CD8-positive, alpha-beta memory T cell (primary cell): Measurements from ENCODE around the gene SHROOM3. TPM values are rescaled to one million over a fixed set of nuclear protein-coding genes. Genes with fewer than 3 reads are reported as not detected.

Experiments
- CTCF ChIA-PET: fragments of 350-600 bp; sonication (Branson Sonifier 250); formaldehyde crosslinking; loops from one replicate; lab custom pipeline; 2021; ENCODE audit warnings: antibody characterized with exemption; lab: Charles Lee
- POLR2A ChIA-PET: fragments of 350-600 bp; sonication (Branson Sonifier 250); formaldehyde crosslinking; loops from one replicate; lab custom pipeline; 2021; ENCODE audit warnings: antibody characterized with exemption; lab: Charles Lee
- DNase-seq, 5 donors: peaks; one replicate each; pipeline versions ENCODE4 v3.0.0 to v3.0.0-alpha.2; 2020 to 2022; ENCODE audit warnings: mixed read lengths in 1 of 5
- H3K27ac ChIP-seq: one replicate; pipeline ENCODE4 v1.7.0; 2013; ENCODE audit warnings: low read depth, mild to moderate bottlenecking, low read length, moderate library complexity
- H3K27me3 ChIP-seq: 2 replicates; pipeline ENCODE4 v1.7.0; 2013; ENCODE audit warnings: low read length, mild to moderate bottlenecking; ENCODE audit not compliant: insufficient read depth, poor library complexity, severe bottlenecking
- H3K36me3 ChIP-seq: 2 replicates; pipeline ENCODE4 v1.7.0; 2013; ENCODE audit warnings: mild to moderate bottlenecking, low read length, moderate library complexity; ENCODE audit not compliant: insufficient read depth
- H3K4me1 ChIP-seq: 2 replicates; pipeline ENCODE4 v1.7.0; 2013; ENCODE audit warnings: mild to moderate bottlenecking, low read length, moderate library complexity; ENCODE audit not compliant: insufficient read depth
- H3K4me3 ChIP-seq: 2 replicates; pipeline ENCODE4 v1.7.0; 2013; ENCODE audit warnings: mild to moderate bottlenecking, low read length
- H3K9me3 ChIP-seq: 2 replicates; pipeline ENCODE4 v1.7.0; 2013; ENCODE audit warnings: mild to moderate bottlenecking, low read length
- H3K27ac Mint-ChIP-seq, 8 donors: one replicate each; pipeline ENCODE4 v1.8.0; 2020 to 2021; ENCODE audit warnings: mixed read lengths in 8 of 8, mild to moderate bottlenecking in 6 of 8, inconsistent platforms in 3 of 8, moderate library complexity in 3 of 8
- H3K27me3 Mint-ChIP-seq, 2 donors: one replicate each; pipeline ENCODE4 v1.8.0; 2020 to 2021; ENCODE audit warnings: mixed read lengths in 2 of 2, mild to moderate bottlenecking in 1 of 2, moderate library complexity in 1 of 2
- H3K36me3 Mint-ChIP-seq, 3 donors: one replicate each; pipeline ENCODE4 v1.8.0; 2020 to 2021; ENCODE audit warnings: mixed read lengths in 3 of 3, inconsistent platforms in 1 of 3, mild to moderate bottlenecking in 1 of 3
- H3K4me1 Mint-ChIP-seq, 3 donors: one replicate each; pipeline ENCODE4 v1.8.0; 2020 to 2021; ENCODE audit warnings: mixed read lengths in 3 of 3, inconsistent platforms in 1 of 3, mild to moderate bottlenecking in 1 of 3
- H3K4me3 Mint-ChIP-seq, 7 donors: one replicate each; pipeline ENCODE4 v1.8.0; 2020 to 2021; ENCODE audit warnings: mixed read lengths in 7 of 7, mild to moderate bottlenecking in 6 of 7, moderate library complexity in 4 of 7, inconsistent platforms in 2 of 7
- H3K9me3 Mint-ChIP-seq, 5 donors: one replicate each; pipeline ENCODE4 v1.8.0; 2020 to 2022; ENCODE audit warnings: mixed read lengths in 5 of 5, mild to moderate bottlenecking in 3 of 5, moderate library complexity in 2 of 5, inconsistent platforms in 1 of 5
- polyA plus RNA-seq: library from polyadenylated mRNA; unstranded; fragments of 300-500 nt; fragmentation: Illumina TruSeq; gene quantifications from one replicate; pipeline ENCODE4 v1.2.3, GENCODE V29; 2021
- total RNA-seq, 2 experiments: library from RNA; stranded (reverse); gene quantifications; one replicate each; pipeline ENCODE4 v1.2.3, GENCODE V29; 2021

SHROOM3 gene
- total and polyA plus RNA-seq, 3 experiments from 2014 or later: not detected

DNA sequence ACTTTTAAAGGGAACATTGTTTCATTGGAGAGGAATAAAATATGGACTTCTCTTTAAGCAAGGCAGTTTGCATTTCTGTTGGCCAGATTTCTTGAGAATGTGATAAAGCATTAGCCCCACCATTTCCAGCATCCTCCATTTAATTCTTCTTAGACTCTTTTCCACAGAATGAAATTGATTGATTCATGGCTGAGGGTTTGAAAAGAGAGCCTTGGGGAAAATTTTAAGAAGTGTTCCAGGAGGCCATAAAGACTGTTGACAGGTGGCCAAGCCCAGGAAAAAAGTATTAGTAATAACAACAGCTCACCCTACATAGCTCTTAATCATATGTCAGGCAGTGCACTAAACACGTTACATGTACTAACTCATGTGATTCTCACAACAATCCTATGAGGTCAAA lies 53.4 kb downstream of the SHROOM3 start:
- Histone ChIP-seq H3K27ac (no peak overlapping the region), H3K27me3 (no peaks in the 10 kb centered on the region), H3K4me1 (no peaks in the 10 kb centered on the region), H3K4me3 (no peak overlapping the region), H3K9me3 (no peaks in the 10 kb centered on the region), H3K36me3 (no peaks in the 10 kb centered on the region)
- Mint-ChIP-seq H3K4me3 (no peak overlapping the region), H3K4me1 (no peaks in the 10 kb centered on the region), H3K27ac (no peak overlapping the region), H3K9me3 (no peaks in the 10 kb centered on the region), H3K36me3 (no peaks in the 10 kb centered on the region), H3K27me3 (peaks cover 2 to 18% of the 10 kb centered on the region in 2 donors)
- ChIA-PET POLR2A (no interaction called here), CTCF (no interaction called here)
- DNase-seq: no peak

DNA sequence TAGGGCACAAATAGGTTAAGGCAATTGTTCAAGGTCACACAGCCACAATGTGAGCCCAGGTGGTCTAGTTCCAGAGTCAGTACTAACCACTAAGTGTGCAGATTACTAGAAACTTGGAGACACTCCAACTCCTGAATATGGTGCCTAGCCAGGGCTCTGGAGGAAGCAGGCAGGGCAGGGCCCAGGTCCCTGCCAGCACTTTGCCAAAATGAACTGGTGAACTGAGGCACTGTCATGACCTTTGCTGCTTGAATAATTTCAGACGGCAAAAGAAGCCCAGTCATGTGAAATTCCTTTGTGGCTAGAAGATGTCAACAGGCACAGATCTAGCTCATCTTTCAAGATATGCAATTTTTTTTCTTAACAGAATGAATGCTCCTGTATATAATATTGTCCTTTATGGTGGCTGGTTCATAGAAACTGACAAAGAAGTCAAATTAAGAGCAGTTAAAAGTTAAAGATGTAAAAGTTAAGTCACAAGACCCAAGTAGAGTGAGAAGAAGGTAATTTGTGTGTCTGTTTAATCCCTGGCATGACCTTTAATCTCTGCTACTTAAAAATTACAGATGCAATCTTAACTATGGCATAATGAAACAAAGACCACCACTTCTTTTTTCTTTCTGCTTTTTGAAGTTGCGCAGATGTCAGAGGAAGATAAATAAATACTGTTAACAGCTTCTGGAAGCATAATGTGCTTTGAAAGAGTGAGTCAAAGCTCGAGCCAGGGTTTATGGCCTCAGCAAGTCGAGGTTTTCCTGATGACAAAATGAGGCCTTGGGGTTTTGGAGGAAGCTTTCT lies 54.1 kb downstream of the SHROOM3 start:
- Mint-ChIP-seq H3K4me1 (no peaks in the 10 kb centered on the region), H3K4me3 (no peak overlapping the region), H3K36me3 (no peaks in the 10 kb centered on the region), H3K27me3 (peaks cover 2 to 20% of the 10 kb centered on the region in 2 donors), H3K9me3 (no peaks in the 10 kb centered on the region), H3K27ac (no peak overlapping the region)
- POLR2A ChIA-PET: no interaction called here
- Histone ChIP-seq H3K4me1 (no peaks in the 10 kb centered on the region), H3K36me3 (no peaks in the 10 kb centered on the region), H3K9me3 (no peaks in the 10 kb centered on the region), H3K4me3 (no peak overlapping the region), H3K27ac (no peak overlapping the region), H3K27me3 (no peaks in the 10 kb centered on the region)
- no peak for DNase-seq
- CTCF ChIA-PET: no interaction called here

DNA sequence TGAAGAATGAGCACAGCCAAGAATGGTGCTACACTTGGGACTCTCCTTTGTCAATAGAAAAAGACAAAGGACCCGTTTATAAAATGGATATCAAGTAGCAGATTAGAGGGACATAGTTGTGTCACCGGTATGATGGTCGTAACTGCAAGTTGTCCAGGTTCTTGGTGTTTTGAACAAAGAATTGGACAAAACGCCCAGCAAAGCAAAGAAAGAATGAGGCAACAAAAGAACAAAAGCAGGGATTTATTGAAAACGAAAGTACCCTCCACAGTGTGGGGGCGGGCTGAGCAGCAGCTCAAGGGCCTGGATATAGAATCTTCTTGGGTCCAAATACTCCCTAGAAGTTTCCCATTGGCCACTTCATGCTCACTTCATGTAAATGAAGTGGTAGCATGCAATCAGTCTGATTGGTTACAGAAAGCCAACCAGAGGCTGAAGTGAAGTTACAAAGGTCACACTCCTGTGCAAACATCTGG lies 54.7 kb downstream of the SHROOM3 start:
- Histone ChIP-seq H3K27me3 (no peaks in the 10 kb centered on the region), H3K4me1 (no peaks in the 10 kb centered on the region), H3K4me3 (no peak overlapping the region), H3K36me3 (no peaks in the 10 kb centered on the region), H3K27ac (no peak overlapping the region), H3K9me3 (no peaks in the 10 kb centered on the region)
- H3K27ac Mint-ChIP-seq: no peak overlapping the region
- H3K4me1 Mint-ChIP-seq: no peaks in the 10 kb centered on the region
- no peaks in the 10 kb centered on the region for H3K36me3 Mint-ChIP-seq
- no peaks in the 10 kb centered on the region for H3K9me3 Mint-ChIP-seq
- ChIA-PET POLR2A (no interaction called here), CTCF (no interaction called here)
- no peak overlapping the region for H3K4me3 Mint-ChIP-seq
- peaks cover 2 to 23% of the 10 kb centered on the region in 2 donors for H3K27me3 Mint-ChIP-seq
- DNase-seq: no peak

DNA sequence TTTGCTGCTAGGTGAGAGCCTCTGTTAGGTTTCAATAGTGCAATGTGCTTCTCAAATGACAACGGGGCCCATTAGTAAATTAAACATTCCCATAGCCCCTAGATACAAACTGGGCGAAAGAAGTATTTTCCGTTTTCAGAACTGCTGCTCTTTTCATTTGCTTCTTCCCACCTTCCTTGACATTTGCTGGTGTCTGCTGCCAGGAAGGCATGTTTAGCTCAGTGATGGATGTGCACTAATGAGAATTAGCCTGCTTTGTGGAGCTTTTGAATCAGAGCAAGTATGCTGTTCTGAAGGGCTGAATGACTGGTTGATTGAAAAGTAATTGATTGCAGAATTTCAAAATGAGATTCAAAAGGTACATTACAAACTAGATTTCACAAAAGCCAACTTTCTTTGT lies 57.0 kb downstream of the SHROOM3 start:
- ChIA-PET CTCF (no interaction called here), POLR2A (no interaction called here)
- Histone ChIP-seq H3K9me3 (no peaks in the 10 kb centered on the region), H3K4me3 (no peak overlapping the region), H3K27ac (no peak overlapping the region), H3K4me1 (no peaks in the 10 kb centered on the region), H3K36me3 (no peaks in the 10 kb centered on the region), H3K27me3 (no peaks in the 10 kb centered on the region)
- Mint-ChIP-seq H3K4me1 (no peaks in the 10 kb centered on the region), H3K4me3 (no peak overlapping the region), H3K9me3 (no peaks in the 10 kb centered on the region), H3K36me3 (no peaks in the 10 kb centered on the region), H3K27me3 (peaks cover 2 to 23% of the 10 kb centered on the region in 2 donors), H3K27ac (no peak overlapping the region)
- DNase-seq: no peak

- Histone ChIP-seq H3K27me3 (no peaks in the 10 kb centered on the region), H3K4me3 (no peak overlapping the region), H3K9me3 (no peaks in the 10 kb centered on the region), H3K36me3 (no peaks in the 10 kb centered on the region), H3K4me1 (no peaks in the 10 kb centered on the region), H3K27ac (no peak overlapping the region)
- Mint-ChIP-seq H3K27me3 (peaks cover 1 to 18% of the 10 kb centered on the region in 2 donors), H3K9me3 (no peaks in the 10 kb centered on the region), H3K4me1 (no peaks in the 10 kb centered on the region), H3K36me3 (no peaks in the 10 kb centered on the region), H3K27ac (no peak overlapping the region), H3K4me3 (no peak overlapping the region)
- ChIA-PET POLR2A (no interaction called here), CTCF (no interaction called here)
- DNase-seq: no peak
These were observed 59.2 kb downstream of the SHROOM3 start for GRCh38 chr4:76494243-76494642.

DNA sequence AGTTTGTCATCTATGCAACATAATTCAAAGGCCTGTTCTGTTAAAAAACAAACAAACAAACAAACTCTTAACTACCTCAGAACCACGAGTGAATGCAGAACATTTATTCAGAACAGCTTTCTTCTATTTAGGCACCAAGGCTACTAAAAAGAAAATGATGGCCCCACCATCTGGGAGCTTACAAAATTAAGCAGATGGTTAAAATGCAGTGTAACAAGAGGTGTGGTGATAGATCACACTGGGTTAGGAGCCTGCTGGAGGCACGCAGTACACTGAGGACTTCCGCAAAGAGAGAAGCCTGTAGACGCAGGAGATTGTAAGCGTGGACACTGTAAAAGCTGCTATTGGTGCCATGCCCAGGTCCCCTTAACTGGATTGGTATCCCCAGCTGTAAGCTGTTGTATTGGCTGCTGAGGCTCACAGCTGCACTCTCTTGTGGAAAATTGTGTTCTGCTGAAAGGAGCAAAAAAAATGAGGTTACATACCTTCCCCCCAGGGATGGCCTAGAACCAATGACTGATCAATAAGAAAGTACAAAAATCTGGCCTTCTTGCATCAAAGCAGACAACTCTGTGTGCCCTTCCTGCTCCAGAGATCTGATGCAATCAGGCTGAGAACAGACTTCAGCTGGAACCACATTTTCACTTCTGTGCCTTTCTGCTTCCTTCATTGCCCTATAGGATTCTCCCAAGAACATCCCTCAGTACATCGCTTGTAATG lies 60.0 kb downstream of the SHROOM3 start:
- H3K4me3 ChIP-seq: no peak overlapping the region
- POLR2A ChIA-PET: no interaction called here
- Mint-ChIP-seq H3K4me1 (no peaks in the 10 kb centered on the region), H3K36me3 (no peaks in the 10 kb centered on the region), H3K4me3 (no peak overlapping the region), H3K27me3 (peaks cover 1 to 18% of the 10 kb centered on the region in 2 donors), H3K9me3 (no peaks in the 10 kb centered on the region), H3K27ac (no peak overlapping the region)
- no peaks in the 10 kb centered on the region for H3K4me1 ChIP-seq
- DNase-seq: no peak
- no peaks in the 10 kb centered on the region for H3K27me3 ChIP-seq
- H3K36me3 ChIP-seq: no peaks in the 10 kb centered on the region
- CTCF ChIA-PET: no interaction called here
- no peak overlapping the region for H3K27ac ChIP-seq
- no peaks in the 10 kb centered on the region for H3K9me3 ChIP-seq

DNA sequence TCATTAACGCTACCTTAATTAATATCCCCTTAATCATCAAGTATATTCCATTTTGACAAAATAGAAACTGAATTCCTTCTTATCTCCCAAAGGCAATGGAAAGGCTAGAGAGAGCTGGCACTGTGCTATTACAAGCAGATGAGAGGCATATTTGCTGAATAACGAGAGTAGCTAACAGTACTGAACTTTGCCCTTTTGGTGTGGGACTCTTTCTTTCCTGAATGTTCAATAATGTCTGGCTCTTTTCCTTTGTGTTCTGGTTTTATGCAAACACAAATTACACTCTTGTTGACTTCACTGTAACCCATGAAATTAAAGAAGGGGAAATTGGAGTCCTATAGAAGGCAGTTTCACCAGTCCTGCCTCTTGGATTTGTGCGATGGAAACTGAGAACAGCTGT lies 63.5 kb downstream of the SHROOM3 start:
- Mint-ChIP-seq H3K36me3 (no peaks in the 10 kb centered on the region), H3K4me3 (no peak overlapping the region), H3K27ac (no peak overlapping the region), H3K4me1 (no peaks in the 10 kb centered on the region), H3K9me3 (no peaks in the 10 kb centered on the region), H3K27me3 (peaks cover 1 to 20% of the 10 kb centered on the region in 2 donors)
- no peak overlapping the region for H3K4me3 ChIP-seq
- no peaks in the 10 kb centered on the region for H3K4me1 ChIP-seq
- H3K27me3 ChIP-seq: no peaks in the 10 kb centered on the region
- no peaks in the 10 kb centered on the region for H3K9me3 ChIP-seq
- no peak for DNase-seq
- POLR2A ChIA-PET: no interaction called here
- H3K36me3 ChIP-seq: no peaks in the 10 kb centered on the region
- no peak overlapping the region for H3K27ac ChIP-seq
- CTCF ChIA-PET: interaction anchor here (1.7 kb wide), 1 partner anchor 319 kb away, joined by 5 read pairs; no protein-coding TSS in a partner anchor

GRCh38 chr4:76499461-76499860 lies 64.4 kb downstream of the SHROOM3 start:
- H3K27me3 Mint-ChIP-seq: peaks cover 3 to 21% of the 10 kb centered on the region in 2 donors
- Histone ChIP-seq H3K36me3 (no peaks in the 10 kb centered on the region), H3K27ac (no peak overlapping the region), H3K9me3 (no peaks in the 10 kb centered on the region), H3K27me3 (no peaks in the 10 kb centered on the region), H3K4me1 (no peaks in the 10 kb centered on the region), H3K4me3 (no peak overlapping the region)
- no peaks in the 10 kb centered on the region for H3K36me3 Mint-ChIP-seq
- DNase-seq: no peak
- POLR2A ChIA-PET: no interaction called here
- CTCF ChIA-PET: interaction anchor here (1.7 kb wide), 1 partner anchor 320 kb away, joined by 5 read pairs; no protein-coding TSS in a partner anchor
- H3K9me3 Mint-ChIP-seq: no peaks in the 10 kb centered on the region
- H3K27ac Mint-ChIP-seq: no peak overlapping the region
- no peaks in the 10 kb centered on the region for H3K4me1 Mint-ChIP-seq
- H3K4me3 Mint-ChIP-seq: no peak overlapping the region
